Activated B cell treated with CpG ODN at 0.5 μM for 24 hours (primary cell): Measurements from ENCODE around the gene AZI2. TPM values are rescaled to one million over a fixed set of nuclear protein-coding genes. Genes with fewer than 3 reads are reported as not detected.

ENCODE experiments used
- ATAC-seq: fragments of 200-7000 bp; cut with Tn5 transposase; one replicate; pipeline ENCODE4 v1.10.0; 2021; ENCODE audit warnings: low read depth, mild to moderate bottlenecking, moderate library complexity
- CTCF ChIA-PET: fragments of 350-600 bp; sonication (Branson Sonifier 250); formaldehyde crosslinking; loops from one replicate; lab custom pipeline; 2021; ENCODE audit warnings: antibody characterized with exemption; lab: Charles Lee
- POLR2A ChIA-PET: fragments of 350-600 bp; sonication (Branson Sonifier 250); formaldehyde crosslinking; loops from one replicate; lab custom pipeline; 2021; ENCODE audit warnings: antibody characterized with exemption; lab: Charles Lee
- DNase-seq: peaks from one replicate; pipeline ENCODE4 v3.0.0; 2022
- H3K27ac Mint-ChIP-seq: one replicate; pipeline ENCODE4 v1.8.0; 2020; ENCODE audit warnings: mixed read lengths
- H3K27me3 Mint-ChIP-seq: one replicate; pipeline ENCODE4 v1.8.0; 2021; ENCODE audit warnings: mixed read lengths
- H3K36me3 Mint-ChIP-seq: one replicate; pipeline ENCODE4 v1.8.0; 2021; ENCODE audit warnings: low read depth, mixed read lengths
- H3K4me1 Mint-ChIP-seq: one replicate; pipeline ENCODE4 v1.8.0; 2021; ENCODE audit warnings: mixed read lengths
- H3K4me3 Mint-ChIP-seq: one replicate; pipeline ENCODE4 v1.8.0; 2020; ENCODE audit warnings: mild to moderate bottlenecking, mixed read lengths
- H3K9me3 Mint-ChIP-seq: one replicate; pipeline ENCODE4 v1.8.0; 2020; ENCODE audit warnings: mixed read lengths
- intact Hi-C: fragments of 100-400 bp; cut with micrococcal nuclease; formaldehyde crosslinking; loops from one replicate; pipeline ENCODE4 v1.15.1; 2024
- total RNA-seq: library from RNA; stranded (reverse); gene quantifications from 2 replicates; pipeline ENCODE4 v1.2.3, GENCODE V29; 2022
- TF ChIP-seq, protein P1 (sequence below): fragments of 200-600 bp; IDR thresholded peaks from one replicate; pipeline ENCODE4 v1.8.0; 2022; ENCODE audit warnings: antibody characterized with exemption, mild to moderate bottlenecking

AZI2 gene
- total RNA-seq, 1 donor from 2014 or later: 21.8 TPM

DNA sequence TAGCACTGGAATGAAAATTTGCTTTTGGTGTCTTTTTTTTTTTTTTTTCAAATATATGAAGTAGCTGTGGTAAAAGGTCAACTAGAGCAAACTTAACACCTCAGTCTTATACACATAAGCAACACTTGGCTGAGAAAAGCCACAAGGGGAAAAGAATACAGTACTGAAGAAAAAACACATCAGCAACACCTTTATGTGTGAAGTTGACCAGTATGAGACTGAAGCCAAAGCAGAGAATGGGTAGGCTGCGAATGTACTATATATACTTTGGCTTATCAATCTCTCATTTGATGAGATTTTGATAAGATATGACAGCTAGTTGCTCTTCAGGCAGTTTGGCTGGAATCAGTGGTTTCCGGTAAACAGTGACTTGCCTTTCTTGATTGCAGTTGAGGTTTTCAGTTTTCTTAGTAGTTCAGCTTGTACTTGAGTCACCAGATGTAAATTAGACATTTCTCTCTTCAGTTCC, 22.1 kb downstream of the AZI2 start:
- ATAC-seq (no peak), DNase-seq (no peak)
- H3K27ac Mint-ChIP-seq: no peak overlapping the region
- no peak overlapping the region for H3K4me3 Mint-ChIP-seq
- H3K9me3 Mint-ChIP-seq: no peaks in the 10 kb centered on the region
- ChIA-PET CTCF (interaction anchor here (0.6 to 5.9 kb wide), 9 partner anchors 9 to 1192 kb away, joined by 3 to 82 read pairs (median 4); partner anchors contain the start of gene EOMES), POLR2A (no interaction called here)
- TF ChIP-seq, protein P1, sequence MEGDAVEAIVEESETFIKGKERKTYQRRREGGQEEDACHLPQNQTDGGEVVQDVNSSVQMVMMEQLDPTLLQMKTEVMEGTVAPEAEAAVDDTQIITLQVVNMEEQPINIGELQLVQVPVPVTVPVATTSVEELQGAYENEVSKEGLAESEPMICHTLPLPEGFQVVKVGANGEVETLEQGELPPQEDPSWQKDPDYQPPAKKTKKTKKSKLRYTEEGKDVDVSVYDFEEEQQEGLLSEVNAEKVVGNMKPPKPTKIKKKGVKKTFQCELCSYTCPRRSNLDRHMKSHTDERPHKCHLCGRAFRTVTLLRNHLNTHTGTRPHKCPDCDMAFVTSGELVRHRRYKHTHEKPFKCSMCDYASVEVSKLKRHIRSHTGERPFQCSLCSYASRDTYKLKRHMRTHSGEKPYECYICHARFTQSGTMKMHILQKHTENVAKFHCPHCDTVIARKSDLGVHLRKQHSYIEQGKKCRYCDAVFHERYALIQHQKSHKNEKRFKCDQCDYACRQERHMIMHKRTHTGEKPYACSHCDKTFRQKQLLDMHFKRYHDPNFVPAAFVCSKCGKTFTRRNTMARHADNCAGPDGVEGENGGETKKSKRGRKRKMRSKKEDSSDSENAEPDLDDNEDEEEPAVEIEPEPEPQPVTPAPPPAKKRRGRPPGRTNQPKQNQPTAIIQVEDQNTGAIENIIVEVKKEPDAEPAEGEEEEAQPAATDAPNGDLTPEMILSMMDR: no peak
- H3K36me3 Mint-ChIP-seq: peaks cover 31% of the 10 kb centered on the region
- intact Hi-C loops: loop anchor here (2.0 kb wide), 1 partner anchor 14 kb away; no protein-coding TSS in a partner anchor
- H3K4me1 Mint-ChIP-seq: no peaks in the 10 kb centered on the region
- no peaks in the 10 kb centered on the region for H3K27me3 Mint-ChIP-seq

DNA sequence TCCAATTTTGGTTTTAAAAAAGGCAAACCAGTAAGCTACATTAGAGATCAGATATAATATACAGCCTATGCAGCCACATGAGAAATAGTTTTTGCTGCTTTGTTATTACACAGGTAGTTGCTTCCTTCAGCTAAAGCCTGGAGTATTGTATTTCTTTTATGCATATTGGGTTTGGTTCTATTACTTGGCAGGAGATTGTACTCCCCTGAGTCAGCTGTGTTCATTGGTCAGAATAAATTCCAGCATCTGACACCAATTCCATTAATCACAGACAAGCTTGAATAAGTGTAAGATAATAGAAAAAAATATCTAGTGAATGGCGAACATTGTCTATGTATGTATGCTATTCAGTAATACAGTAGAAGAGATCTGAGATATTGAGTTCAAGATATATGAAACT, 26.2 kb downstream of the AZI2 start:
- Mint-ChIP-seq H3K4me1 (no peaks in the 10 kb centered on the region), H3K27me3 (no peaks in the 10 kb centered on the region)

DNA sequence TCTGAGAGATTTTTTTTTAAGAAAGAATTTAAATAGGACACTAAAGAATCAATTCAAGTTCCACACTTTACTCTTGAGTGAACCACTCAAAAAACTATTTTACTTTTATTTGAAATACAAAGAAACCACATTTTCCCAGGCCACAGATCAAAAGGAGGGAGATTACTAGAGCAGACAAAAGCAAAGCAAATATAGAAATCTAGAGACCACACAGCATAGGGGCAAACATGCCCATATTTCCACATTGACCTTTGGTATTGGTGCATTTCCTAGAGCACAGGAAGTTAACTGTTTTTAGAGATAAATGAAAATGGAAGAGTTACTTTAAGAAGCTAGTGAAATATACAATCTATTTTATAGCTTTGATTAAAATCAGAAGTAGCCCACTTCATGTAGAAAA, 27.6 kb downstream of the AZI2 start:
- ChIA-PET POLR2A (no interaction called here), CTCF (interaction anchor here (4.3 kb wide), 1 partner anchor 608 kb away, joined by 22 read pairs; no protein-coding TSS in a partner anchor)
- Mint-ChIP-seq H3K27ac (no peak overlapping the region), H3K4me3 (no peak overlapping the region), H3K4me1 (no peaks in the 10 kb centered on the region), H3K27me3 (no peaks in the 10 kb centered on the region), H3K9me3 (no peaks in the 10 kb centered on the region), H3K36me3 (peaks cover 50% of the 10 kb centered on the region)
- TF ChIP-seq, protein P1: no peak
- intact Hi-C loops: no loop called here
- no peak for ATAC-seq
- no peak for DNase-seq

More for the DNA sequence above, 26.2 kb downstream of the AZI2 start:
- ATAC-seq (no peak), DNase-seq (no peak)
- POLR2A ChIA-PET: no interaction called here
- Mint-ChIP-seq H3K9me3 (no peaks in the 10 kb centered on the region), H3K36me3 (peaks cover 56% of the 10 kb centered on the region), H3K4me3 (no peak overlapping the region), H3K27ac (no peak overlapping the region)
- CTCF ChIA-PET: interaction anchor here (4.3 kb wide), 1 partner anchor 610 kb away, joined by 22 read pairs; no protein-coding TSS in a partner anchor
- intact Hi-C loops: no loop called here
- TF ChIP-seq, protein P1: no peak

DNA sequence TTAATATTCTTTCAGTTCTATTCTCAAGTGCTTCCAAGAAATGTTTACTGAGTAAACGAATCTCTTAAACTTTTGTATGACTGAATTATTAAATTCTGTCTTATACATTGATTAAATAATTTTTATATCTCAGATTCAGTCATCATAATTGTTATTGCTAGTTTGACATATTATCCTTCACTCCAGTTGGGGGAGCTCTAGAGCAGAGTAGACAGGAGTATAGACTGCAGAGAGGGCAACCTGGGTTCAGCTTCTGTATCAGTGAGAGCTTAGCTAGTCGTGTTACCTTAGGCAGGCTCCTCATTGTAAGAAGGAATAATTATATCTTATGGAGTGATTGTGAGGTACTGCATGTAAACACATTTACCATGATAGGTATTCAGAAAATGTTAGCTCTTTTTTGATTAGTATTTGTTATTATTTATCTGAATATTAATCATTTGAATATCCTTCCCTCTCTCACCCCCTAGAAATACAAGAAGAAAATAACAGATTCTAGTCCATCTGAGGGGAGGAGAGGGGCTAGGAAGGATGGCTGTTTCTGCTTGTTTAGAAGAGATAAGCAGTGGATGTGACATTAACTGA, 31.1 kb downstream of the AZI2 start:
- POLR2A ChIA-PET: no interaction called here
- CTCF ChIA-PET: interaction anchor here (0.8 to 1.2 kb wide), 5 partner anchors 9 to 605 kb away, joined by 3 to 8 read pairs (median 3); no protein-coding TSS in a partner anchor
- H3K4me1 Mint-ChIP-seq: no peaks in the 10 kb centered on the region
- no peak overlapping the region for H3K4me3 Mint-ChIP-seq
- DNase-seq (no peak), ATAC-seq (peak; percentile 70)
- TF ChIP-seq, protein P1: no peak
- intact Hi-C loops: no loop called here
- H3K36me3 Mint-ChIP-seq: peaks cover 31% of the 10 kb centered on the region
- H3K27me3 Mint-ChIP-seq: no peaks in the 10 kb centered on the region
- no peak overlapping the region for H3K27ac Mint-ChIP-seq
- no peaks in the 10 kb centered on the region for H3K9me3 Mint-ChIP-seq

DNA sequence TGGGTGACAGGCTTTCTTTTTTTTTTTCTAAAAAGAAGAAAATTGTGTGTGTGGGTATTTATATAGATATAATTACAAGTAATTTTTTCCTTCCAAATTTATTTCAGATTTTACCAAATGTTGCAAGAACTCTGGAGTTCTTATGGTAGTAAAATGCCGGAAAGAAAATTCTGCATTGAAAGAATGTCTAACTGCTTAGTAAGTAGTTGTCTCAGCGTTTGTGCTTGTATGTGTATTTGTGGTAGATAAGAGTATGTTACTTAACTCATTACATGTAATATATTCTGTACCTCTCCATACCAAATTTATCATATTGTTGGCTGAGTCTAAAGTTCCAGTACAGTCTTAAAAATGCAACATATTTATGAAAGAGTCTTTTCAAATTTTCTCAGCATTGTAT, 32.4 kb downstream of the AZI2 start:
- Mint-ChIP-seq H3K27me3 (no peaks in the 10 kb centered on the region), H3K4me3 (no peak overlapping the region), H3K27ac (no peak overlapping the region), H3K4me1 (no peaks in the 10 kb centered on the region), H3K9me3 (no peaks in the 10 kb centered on the region), H3K36me3 (peaks cover 23% of the 10 kb centered on the region)
- CTCF ChIA-PET: no interaction called here
- POLR2A ChIA-PET: no interaction called here
- intact Hi-C loops: no loop called here
- no peak for DNase-seq
- ATAC-seq: no peak
- TF ChIP-seq, protein P1: no peak
